Activated CD8-positive, alpha-beta memory T cell treated with anti-CD3 and anti-CD28 coated beads for 36 hours (primary cell): ENCODE data around the gene ATXN1. TPM values are rescaled to one million over a fixed set of nuclear protein-coding genes. Genes with fewer than 3 reads are reported as not detected.
"Not testable (repeated sequence)": the region's sequence is repeated elsewhere in the genome, so short reads cannot be mapped to it uniquely, and the experiment has no call there.

Experiments
- CTCF ChIA-PET: fragments of 350-600 bp; sonication (Branson Sonifier 250); formaldehyde crosslinking; loops from one replicate; lab custom pipeline; 2021; ENCODE audit warnings: antibody characterized with exemption; lab: Charles Lee
- POLR2A ChIA-PET: fragments of 350-600 bp; sonication (Branson Sonifier 250); formaldehyde crosslinking; loops from one replicate; lab custom pipeline; 2021; ENCODE audit warnings: antibody characterized with exemption; lab: Charles Lee
- total RNA-seq, 2 experiments: library from RNA; stranded (reverse); gene quantifications; one replicate each; pipeline ENCODE4 v1.2.3, GENCODE V29; 2021

Gene ATXN1
- total RNA-seq, 2 experiments from 2014 or later: 75.0 to 85.3 TPM

DNA sequence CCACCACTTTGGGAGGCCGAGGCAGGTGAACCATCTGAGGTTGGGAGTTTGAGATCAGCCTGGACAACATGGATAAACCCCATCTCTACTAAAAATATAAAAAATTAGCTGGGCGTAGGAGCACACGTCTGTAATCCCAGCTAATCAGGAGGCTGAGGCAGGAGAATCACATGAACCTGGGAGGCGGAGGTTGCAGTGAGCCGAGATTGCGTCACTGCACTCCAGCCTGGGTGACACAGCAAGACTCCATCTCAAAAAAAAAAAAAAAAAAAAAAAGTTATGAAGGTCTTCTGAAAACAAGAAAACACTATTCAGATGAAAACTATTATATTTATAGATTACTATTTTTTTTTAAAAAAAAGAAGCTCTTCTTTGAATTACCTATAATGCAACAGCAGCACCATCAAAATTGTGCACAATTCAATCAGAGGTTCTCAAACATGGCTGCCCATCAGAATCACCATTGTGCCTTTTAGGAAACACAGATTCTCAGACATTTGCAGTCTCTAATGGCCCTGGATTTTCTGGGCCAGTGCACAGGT is 370.3 kb downstream of the ATXN1 start:
- POLR2A ChIA-PET, CTCF ChIA-PET: not testable (repeated sequence)

DNA sequence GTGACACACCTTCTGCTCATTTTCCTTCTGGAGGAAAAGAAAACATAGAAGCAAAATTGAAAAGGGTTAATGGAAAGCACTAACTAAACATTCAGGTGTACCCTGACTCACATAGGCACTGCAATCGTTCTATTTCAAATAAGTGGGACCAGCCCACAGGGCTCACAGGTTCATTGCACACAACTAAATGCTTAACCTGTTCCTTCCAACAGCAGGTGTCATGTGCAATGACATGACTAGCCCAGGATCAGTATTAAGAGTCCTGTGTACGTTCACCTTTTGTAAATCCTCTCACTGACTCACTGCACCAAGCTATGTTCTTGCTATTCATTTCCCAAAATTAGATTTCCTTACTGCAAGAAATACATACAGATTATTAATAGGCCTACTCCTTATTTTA is 371.6 kb downstream of the ATXN1 start:
- ChIA-PET CTCF (no interaction called here), POLR2A (no interaction called here)

DNA sequence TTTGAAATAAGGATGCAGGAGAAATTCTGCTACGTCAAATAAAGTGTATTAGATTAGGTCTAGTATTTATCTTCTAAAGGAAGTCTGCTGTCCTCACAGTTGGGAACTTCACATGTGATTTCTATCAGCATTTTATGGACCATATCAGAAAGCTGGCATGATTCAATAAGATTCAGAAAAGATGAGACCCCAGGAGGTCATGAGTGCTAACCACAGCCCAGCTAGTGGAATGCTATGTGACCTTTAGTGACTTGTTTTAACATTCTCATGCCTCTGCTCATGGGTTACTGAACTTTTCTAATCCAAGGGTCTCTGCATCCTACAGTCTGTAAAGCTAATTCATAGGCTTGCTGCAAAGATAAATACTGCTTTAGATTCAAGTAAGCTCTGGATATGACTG is 372.8 kb downstream of the ATXN1 start:
- CTCF ChIA-PET: no interaction called here
- POLR2A ChIA-PET: no interaction called here

DNA sequence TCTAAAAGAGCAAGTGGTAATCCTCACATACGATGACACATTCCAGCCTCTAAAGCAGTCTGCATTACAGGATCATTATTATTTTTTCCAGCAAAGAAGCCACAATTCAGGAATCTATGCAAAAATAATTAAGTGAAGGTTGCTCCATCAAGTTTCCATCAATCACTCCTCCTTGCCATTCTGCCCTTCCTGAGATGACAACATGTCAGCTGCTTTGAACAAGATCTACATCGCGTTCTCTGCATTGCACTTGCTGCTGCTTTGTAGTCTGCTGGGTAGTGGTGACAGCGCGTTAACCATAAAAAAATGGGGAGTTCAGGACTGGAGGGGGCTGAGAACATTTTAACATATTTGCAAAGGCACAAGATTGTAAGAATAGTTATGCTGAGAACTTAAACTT is 375.2 kb downstream of the ATXN1 start:
- ChIA-PET CTCF (no interaction called here), POLR2A (no interaction called here)

DNA sequence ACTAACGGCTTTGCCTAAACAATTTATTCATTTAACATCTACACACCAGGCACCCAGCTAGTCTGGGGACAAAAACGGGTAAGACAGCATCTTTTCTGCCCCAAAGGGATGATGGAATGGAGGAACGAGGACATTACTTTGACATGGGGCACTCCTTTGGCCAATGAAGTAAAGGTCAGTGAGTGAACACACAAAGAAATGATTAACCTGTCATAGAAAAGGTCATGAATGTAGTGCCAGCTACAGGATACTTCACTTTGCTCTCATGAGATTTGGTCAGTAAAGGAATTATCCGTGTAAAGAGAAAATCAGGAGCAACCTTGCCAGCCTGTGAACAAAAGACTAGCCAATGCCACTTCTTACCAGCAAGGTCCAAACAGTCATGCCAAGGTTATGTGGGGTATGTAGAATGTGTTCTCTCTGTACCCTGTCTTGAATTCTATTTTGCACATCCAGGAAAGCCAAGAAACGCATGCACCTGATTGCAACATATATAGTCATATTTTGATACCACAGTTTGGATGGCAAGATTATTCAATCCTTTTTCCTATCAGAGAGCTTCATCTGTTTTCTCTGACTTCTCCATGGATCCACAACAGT is 377.6 kb downstream of the ATXN1 start:
- POLR2A ChIA-PET: no interaction called here
- CTCF ChIA-PET: no interaction called here

DNA sequence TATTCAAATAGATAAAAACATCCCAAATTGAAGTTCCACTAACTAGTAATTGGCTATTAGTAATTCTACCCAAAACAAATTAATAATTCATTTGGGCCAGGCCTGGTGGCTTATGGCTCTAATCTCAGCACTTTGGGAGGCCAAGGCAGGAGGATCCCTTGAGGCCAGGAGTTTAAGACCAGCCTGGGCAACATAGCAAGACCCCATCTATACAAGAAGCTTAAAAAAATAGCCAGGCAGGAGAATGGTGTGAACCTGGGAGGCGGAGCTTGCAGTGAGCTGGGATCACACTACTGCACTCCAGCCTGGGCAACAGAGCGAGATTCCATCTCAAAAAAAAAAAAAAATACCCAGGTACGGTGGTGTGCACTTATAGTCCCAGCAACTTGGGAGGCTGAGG is 379.3 kb downstream of the ATXN1 start:
- CTCF ChIA-PET, POLR2A ChIA-PET: not testable (repeated sequence)

DNA sequence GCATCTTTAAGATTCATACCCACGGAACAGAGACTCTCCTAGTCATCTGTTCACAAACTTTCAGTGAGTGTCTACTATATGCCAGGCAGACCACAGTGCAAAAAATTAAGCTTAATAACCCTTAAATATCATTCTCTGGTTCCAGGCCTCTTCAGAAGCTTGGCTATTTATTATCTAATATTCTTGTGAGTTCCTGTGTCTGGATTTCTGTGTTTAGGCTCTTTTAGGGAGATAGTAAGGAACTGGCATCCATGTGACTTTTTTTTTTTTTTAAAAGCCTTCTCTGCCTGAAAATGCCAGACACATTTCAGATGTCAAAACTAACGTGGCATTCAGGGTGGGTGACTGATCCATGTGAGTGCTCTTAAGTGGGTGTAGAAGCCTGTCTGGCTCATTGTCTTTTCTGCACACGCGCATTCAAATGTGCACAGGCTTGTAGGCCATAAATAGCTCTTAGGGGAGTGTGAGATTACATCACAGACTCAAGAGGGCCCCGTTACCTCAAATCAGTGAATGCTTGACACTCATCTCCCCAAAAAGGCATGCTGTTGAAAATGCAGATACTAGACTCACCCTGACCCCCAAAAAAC is 380.9 kb downstream of the ATXN1 start:
- POLR2A ChIA-PET: interaction anchor here (0.5 kb wide), 1 partner anchor 31 kb away, joined by 3 read pairs; no protein-coding TSS in a partner anchor
- CTCF ChIA-PET: no interaction called here

DNA sequence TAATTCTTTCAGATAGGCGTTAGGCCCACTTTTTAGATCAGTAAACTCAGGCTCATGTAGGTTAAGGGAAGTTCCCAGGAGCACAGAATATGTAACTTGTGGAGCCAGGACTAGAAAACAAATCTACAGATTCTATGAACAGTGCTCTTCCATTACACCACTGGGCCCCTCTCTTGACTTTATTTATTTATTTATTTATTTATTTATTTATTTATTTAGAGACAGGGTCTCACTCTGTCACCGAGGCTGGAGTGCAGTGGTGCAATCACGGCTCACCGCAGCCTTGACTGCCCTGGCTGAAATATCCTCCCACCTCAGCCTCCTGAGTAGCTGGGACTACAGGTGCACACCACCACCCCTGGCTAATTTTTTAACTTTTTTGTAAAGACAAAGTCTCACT is 382.9 kb downstream of the ATXN1 start:
- POLR2A ChIA-PET, CTCF ChIA-PET: not testable (repeated sequence)

DNA sequence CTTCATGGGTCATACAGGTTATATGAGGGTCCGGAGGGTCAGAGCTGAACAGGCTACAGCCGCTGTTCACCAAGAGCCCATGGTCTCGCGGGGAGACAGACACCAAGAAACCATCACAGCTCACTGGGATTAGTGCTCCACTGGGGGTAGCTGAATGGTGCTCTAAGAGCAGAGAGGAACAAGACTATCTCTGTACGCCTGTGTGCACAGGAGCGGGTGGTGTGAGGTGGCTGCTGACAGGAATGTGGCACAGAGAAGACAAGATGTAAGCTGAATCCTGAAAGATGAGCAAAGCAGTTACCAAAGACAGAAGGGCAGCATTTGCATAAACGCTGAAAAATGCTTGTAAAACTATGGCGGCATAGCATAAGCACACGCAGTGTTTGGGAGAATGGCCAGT is 383.8 kb downstream of the ATXN1 start:
- POLR2A ChIA-PET: no interaction called here
- CTCF ChIA-PET: no interaction called here

DNA sequence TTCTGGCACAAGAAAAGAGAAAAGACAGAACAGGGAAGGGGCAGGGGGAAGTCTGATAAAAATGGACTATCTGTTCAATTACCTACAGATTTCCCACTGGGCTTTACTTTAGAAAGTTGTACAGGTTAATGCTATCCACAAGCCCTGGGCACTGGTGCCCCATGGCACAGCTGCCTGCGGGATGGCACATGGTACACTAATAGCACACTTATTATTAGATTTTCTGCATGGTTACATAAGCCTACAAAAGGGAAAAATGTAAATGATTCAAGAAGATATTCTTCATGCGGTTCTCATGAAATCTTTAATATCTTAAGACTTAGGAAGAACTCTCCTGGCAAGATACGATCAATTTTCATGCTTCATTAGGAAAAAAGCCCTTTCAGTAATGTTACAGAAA is 385.4 kb downstream of the ATXN1 start:
- ChIA-PET POLR2A (no interaction called here), CTCF (no interaction called here)

DNA sequence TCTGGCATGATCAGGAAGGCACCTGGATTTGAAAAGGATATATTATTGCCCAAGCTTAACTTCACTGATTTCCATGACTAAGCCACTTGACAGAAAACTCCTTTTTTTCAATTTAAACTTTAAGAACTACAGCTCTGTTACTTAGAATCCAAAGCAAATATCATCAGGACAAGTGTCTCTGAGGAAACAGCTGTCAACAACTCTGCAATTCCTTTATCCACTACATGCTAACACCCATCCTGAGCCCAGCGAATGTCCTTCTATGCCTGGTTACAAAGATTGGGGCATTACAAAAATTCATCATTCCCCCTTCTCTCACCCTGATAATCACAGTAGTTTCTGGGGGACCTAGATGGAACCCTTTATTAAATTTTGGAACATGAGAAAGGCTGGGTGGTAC is 386.1 kb downstream of the ATXN1 start:
- POLR2A ChIA-PET: no interaction called here
- CTCF ChIA-PET: no interaction called here

DNA sequence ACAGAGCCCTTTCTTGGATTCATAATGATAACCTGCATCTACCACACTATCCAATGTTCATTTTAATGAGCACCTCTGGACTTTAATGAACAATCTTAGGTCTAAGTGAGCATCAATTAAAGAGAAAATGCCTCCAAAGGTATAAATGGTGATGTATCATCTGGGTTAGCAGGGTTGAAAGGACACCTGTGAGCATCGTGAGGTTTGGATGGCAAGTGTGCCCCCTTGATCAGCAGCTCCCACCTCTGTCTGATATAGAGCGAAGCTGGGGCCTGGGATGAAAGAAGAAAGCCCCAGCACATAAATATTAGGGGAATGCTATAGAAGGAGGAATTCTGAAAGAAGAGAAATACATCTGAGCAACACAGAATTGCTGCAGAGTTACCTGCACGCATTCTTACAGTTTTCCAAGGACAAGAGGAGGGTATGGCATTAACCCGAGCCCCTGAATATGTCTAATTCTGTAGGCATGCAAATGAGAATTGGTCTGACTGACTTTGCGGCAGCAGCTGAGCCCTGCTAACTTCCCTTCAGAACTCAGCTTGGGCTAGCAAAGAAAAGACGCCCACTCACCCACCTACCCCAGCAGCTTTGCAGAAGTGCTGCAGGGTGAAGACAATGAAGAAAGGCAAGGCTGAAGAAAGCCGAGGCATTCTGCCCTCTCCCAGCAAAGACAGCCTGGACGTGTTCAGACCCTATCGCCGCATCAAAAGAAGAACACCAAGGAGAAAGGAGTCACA is 386.6 kb downstream of the ATXN1 start:
- CTCF ChIA-PET: interaction anchor here (0.7 kb wide), 1 partner anchor 361 kb away, joined by 6 read pairs; no protein-coding TSS in a partner anchor
- POLR2A ChIA-PET: no interaction called here

DNA sequence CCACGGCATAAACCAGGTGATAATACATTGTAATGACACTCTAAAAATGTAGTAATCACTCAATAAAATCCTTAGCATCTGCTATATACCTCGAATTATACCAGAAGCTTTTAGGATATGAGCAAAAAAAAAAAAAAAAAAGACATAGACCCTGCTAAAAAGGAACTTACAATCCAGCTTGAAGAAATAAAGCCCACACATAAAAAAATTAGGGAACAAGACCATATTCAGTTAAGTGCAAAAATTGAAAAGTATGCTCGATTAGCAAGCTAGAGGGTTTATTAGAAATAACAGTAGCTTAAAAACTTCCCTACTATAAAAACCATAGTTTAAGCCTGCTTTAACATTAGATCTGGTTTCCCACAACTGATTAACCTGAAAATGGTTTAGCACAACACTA is 387.2 kb downstream of the ATXN1 start:
- POLR2A ChIA-PET: no interaction called here

DNA sequence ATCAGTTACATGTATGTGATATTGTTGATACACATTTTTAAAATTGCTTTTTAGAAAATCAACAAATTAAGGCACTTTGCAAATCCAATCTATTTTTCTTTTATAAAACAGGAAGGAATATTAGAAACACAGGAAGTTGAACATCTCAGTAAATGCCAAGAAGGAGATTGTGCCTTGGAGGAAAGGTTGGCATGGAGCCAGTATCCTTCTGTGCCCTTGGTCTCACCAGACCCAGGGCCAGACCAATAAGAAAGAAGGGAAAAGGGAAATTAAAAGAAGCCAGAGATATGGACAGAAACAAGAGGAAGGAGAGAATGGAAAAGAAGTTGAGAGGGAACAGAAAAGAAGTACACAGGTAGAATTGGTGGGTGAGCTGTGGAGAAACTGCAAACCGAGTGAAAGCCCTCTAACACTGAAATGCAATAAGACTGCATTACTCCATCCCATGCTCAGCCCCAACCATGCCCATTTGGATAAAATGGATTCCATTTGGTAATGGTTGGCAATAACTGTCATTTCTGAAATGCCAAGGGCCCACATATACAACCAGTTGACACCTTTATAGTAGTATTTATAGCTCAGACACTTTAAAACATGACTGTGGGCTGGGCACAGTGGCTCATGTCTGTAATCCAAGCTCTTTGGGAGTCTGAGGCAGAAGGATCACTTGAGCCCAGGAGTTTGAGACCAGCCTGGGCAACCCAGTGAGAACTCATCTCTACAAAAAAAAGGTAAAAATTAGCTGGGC is 389.1 kb downstream of the ATXN1 start:
- ChIA-PET POLR2A (no interaction called here), CTCF (no interaction called here)

More for the DNA sequence above, 387.2 kb downstream of the ATXN1 start:
- CTCF ChIA-PET: interaction anchor here (0.7 kb wide), 1 partner anchor 362 kb away, joined by 6 read pairs; no protein-coding TSS in a partner anchor

DNA sequence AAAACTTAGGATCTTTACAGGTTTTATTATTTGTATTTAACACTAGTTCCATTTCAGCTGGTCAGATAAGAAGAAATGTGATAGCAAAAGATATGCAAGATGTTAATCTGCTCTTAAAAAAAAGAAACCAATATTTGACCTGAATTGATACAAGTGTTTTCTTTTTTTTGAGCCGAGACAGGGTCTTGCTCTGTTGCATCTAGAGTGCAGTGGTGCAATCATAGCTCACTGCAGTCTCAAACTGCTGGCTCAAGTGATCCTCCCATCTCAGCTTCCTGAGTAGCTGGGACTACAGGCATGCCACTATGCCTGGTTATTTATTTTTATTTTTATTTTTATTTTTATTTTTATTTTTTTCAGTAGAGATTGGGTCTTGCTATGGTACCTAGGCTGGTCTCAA is 389.9 kb downstream of the ATXN1 start:
- ChIA-PET CTCF (no interaction called here), POLR2A (no interaction called here)

DNA sequence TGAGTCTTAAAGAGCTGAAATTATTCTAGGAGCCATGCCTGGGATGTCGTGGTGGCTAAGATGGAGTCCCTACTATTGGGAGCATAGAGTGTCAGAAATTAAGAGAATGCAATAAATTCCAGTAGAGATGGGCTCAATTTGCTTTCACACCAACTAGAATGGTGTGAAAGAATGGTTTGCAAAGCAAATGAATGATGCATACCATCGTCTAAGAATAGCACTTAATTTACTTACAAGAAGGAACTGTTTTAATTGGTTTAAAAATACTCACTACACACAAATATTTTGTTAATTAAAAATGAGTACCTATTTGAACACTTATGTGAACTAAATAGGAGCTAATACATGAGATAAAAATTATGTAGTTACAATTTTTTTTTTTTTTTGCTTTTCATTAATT is 390.3 kb downstream of the ATXN1 start:
- POLR2A ChIA-PET: no interaction called here
- CTCF ChIA-PET: no interaction called here

DNA sequence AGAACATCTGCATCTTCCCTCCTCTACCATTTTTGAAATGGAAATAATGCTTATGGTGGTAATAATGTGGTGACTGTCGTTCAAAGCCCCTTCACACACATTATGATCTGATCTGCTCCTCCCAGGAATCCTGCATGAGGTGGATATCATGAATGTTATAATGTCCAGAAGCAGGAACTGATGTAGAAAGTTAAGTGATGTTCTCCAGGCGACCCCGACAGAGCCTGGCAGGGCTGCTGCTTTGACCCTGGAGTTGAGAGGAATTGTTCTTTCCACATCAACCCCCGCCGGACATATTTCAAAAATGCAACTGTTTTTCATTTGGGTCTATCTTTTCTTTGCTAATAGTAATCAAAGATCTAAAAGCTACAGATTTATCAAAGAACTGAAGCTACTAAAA is 391.3 kb downstream of the ATXN1 start:
- ChIA-PET POLR2A (no interaction called here), CTCF (interaction anchor here (0.6 kb wide), 1 partner anchor 39 kb away, joined by 3 read pairs; no protein-coding TSS in a partner anchor)

DNA sequence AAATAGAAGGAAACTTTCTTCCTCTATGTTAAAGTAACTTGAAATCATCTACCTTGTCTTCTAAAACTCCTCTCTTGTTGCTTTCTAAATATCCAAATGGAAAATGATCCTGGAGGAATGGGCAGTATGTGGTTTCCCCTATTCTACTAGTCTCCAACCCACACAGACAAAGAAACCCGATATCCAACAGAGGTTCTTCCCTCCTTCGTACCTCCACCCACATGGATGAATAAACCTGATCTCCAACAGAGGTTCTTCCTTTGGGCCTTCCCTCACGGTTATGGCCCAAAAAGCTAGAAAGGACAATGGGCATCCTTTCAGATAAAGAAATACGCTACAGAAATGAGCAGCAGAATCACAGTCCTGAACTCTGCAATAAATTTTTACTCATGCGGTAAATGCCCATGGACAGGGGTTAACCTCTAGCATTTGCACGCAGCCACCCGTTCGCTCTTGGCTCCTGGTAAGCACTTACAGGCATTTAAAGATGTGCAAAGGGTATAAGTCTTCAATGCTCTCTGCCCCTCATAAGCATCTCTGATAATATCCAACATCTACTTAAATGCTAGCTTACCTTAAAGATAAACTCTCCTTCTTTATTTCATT is 392.0 kb downstream of the ATXN1 start:
- POLR2A ChIA-PET: no interaction called here
- CTCF ChIA-PET: interaction anchor here (0.6 kb wide), 1 partner anchor 40 kb away, joined by 3 read pairs; no protein-coding TSS in a partner anchor

DNA sequence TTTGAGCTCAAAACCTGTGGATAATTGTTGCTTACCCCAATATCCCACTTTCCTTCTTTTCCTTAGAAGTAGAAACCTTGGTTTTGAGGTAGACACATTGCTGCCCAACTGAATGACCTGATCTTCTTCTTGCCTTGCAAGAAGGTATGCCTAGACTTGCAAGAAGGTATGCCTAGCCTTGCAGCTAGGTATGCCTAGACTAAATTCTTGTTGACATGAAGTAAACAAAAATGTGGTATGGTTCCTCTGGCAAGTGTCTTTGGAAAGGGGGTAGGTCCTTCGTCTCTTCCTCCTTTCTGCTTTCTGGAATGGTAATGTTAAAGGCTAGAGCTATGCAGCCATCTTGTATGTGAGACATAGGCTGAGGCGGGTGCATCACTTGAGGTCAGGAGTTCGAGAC is 393.7 kb downstream of the ATXN1 start:
- CTCF ChIA-PET: no interaction called here

More for the DNA sequence above, 393.7 kb downstream of the ATXN1 start:
- POLR2A ChIA-PET: no interaction called here
